Measurements from ENCODE around the gene ZCCHC7. TPM values are rescaled to one million over a fixed set of nuclear protein-coding genes. Genes with fewer than 3 reads are reported as not detected.

ZCCHC7 gene
- total and polyA plus RNA-seq, 2 of the 8 experiments (the other 6 are each of a cell fraction or from before 2014, with no cell fraction given): 12.2 to 27.5 TPM

DNA sequence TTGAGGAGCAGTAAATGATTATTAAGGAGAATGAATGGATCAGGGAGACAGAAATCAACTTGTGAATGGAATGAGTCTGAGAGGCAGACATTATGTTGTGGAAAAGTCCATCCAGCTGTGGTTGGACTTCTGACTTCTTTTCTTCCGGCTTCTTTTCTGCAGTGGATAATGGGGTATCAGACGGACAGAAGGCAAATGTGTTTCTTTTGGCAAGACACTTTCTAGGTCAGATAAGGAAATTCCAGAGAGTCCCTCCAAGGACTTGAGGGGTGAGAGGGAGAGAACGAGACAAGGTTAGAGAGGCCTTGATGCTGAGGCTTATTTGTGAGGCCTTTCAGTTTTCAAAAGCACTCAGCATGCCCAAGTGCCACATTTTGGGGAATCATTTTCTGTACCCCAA is 285.0 kb downstream of the ZCCHC7 start:
- Histone ChIP-seq H3K18ac (ENCODE audit: extremely low read depth, low read length) (no peak overlapping the region), H2BK15ac (ENCODE audit: low read length) (no peak overlapping the region), H3K79me2 (ENCODE audit: control insufficient read depth in 1 of 2, insufficient read depth in 2 of 2, low read length in 2 of 2) (no peaks in the 10 kb centered on the region), H4K91ac (replicated peaks; ENCODE audit: insufficient read length, low read length) (no peak overlapping the region), H2BK20ac (ENCODE audit: low read length) (no peak overlapping the region), H2BK12ac (ENCODE audit: low read depth, low read length) (no peak overlapping the region), H2BK120ac (replicated peaks; ENCODE audit: low read depth, low read length) (no peak overlapping the region), H3K27me3 (replicated peaks in 1 of 4; ENCODE audit: control insufficient read depth in 3 of 4, extremely low read depth in 1 of 4, insufficient read depth in 3 of 4, low read length in 3 of 4) (no peaks in the 10 kb centered on the region), H2BK5ac (ENCODE audit: low read depth, low read length) (no peak overlapping the region), H3K9me3 (ENCODE audit: insufficient read depth in 2 of 2, low read depth in 1 of 2, low read length in 1 of 2) (no peaks in the 10 kb centered on the region), H4K8ac (ENCODE audit: extremely low read depth, insufficient read depth, low read length) (no peak overlapping the region), H2AFZ (ENCODE audit: low read length) (no peak overlapping the region), H4K5ac (ENCODE audit: insufficient read length, low read depth, low read length) (no peak overlapping the region), H3K79me1 (ENCODE audit: low read depth, low read length) (no peaks in the 10 kb centered on the region), H4K20me1 (replicated peaks in 1 of 2; ENCODE audit: control insufficient read depth in 1 of 2, insufficient read depth in 2 of 2, low read length in 2 of 2) (no peaks in the 10 kb centered on the region), H3K27ac (ENCODE audit: low read depth, low read length) (no peak overlapping the region), H3K4me2 (ENCODE audit: insufficient read depth in 1 of 2, low read depth in 2 of 2, low read length in 2 of 2) (no peak overlapping the region), H3K36me3 (ENCODE audit: control insufficient read depth in 2 of 4, insufficient read depth in 4 of 4, low read length in 3 of 4) (no peaks in the 10 kb centered on the region), H3K23me2 (ENCODE audit: low read depth, low read length) (no peaks in the 10 kb centered on the region), H2AK5ac (ENCODE audit: low read depth, low read length) (no peak overlapping the region), H3K4ac (replicated peaks; ENCODE audit: insufficient read length, low read depth, low read length) (no peak overlapping the region), H3K9ac (replicated peaks in 1 of 4; ENCODE audit: extremely low read depth in 1 of 4, low read depth in 3 of 4, low read length in 3 of 4) (no peak overlapping the region), H3K4me1 (replicated peaks in 1 of 4; ENCODE audit: control insufficient read depth in 3 of 4, insufficient read depth in 4 of 4, low read length in 3 of 4) (peaks cover 0 to 4% (median 0%) of the 10 kb centered on the region in 4 experiments; a peak in 1 of 7 replicates), H3K23ac (ENCODE audit: insufficient read length) (no peak overlapping the region), H3K56ac (replicated peaks; ENCODE audit: insufficient read length, low read depth, low read length) (no peak overlapping the region), H3K4me3 (ENCODE audit: extremely low read depth in 1 of 4, insufficient read depth in 2 of 4, low read depth in 3 of 4, low read length in 4 of 4) (no peak overlapping the region), H3K14ac (ENCODE audit: insufficient read length) (no peak overlapping the region)
- DNase-seq (ENCODE audit: low read depth in 1 of 2, low spot score in 2 of 2): no peak
- ChIA-PET CTCF (ENCODE audit: partially characterized antibody) (interaction anchor here (1.7 kb wide), 1 partner anchor 14 kb away, joined by 13 read pairs; no protein-coding TSS in a partner anchor), POLR2A (ENCODE audit: partially characterized antibody) (no interaction called here)
- TF ChIP-seq CREB1 (IDR thresholded peaks at IDR 0.05) (no peak), GABPA (IDR thresholded peaks at IDR 0.05; ENCODE audit: borderline replicate concordance, insufficient read depth, low read length) (no peak), CTBP2 (IDR thresholded peaks at IDR 0.05; ENCODE audit: borderline replicate concordance, insufficient read depth, insufficient read length, low read length) (no peak), ATF2 (IDR thresholded peaks at IDR 0.05; ENCODE audit: low read length) (no peak)
- 88% methylated on average over 3 of the region's 3 CpGs; no CpG with 5 or more reads in 1 of the 2 experiments for WGBS, 2 experiments (ENCODE audit: extremely low coverage in 1 of 2, insufficient coverage in 1 of 2, insufficient read length in 1 of 2, insufficient replicate concordance in 2 of 2, low coverage in 1 of 2, low lambda C conversion rate in 2 of 2, missing lambda C conversion rate in 1 of 2)
- no peak for FAIRE-seq
